HL-60 (cell line): ENCODE measurements around the gene RBM12.

ENCODE experiments used
- CTCF ChIP-seq: IDR thresholded peaks from one replicate; pipeline ENCODE4 v1.5.1; 2011; ENCODE audit warnings: low read length, control low read depth, inconsistent platforms; ENCODE audit not compliant: insufficient read depth
- POLR2AphosphoS5 ChIP-seq: IDR thresholded peaks from 2 replicates; pipeline ENCODE4 v1.6.1; 2012; ENCODE audit warnings: low read depth
- SPI1 ChIP-seq: IDR thresholded peaks from 2 replicates; pipeline ENCODE4 v1.6.1; 2012; ENCODE audit warnings: low read depth, mild to moderate bottlenecking, borderline replicate concordance

DNA sequence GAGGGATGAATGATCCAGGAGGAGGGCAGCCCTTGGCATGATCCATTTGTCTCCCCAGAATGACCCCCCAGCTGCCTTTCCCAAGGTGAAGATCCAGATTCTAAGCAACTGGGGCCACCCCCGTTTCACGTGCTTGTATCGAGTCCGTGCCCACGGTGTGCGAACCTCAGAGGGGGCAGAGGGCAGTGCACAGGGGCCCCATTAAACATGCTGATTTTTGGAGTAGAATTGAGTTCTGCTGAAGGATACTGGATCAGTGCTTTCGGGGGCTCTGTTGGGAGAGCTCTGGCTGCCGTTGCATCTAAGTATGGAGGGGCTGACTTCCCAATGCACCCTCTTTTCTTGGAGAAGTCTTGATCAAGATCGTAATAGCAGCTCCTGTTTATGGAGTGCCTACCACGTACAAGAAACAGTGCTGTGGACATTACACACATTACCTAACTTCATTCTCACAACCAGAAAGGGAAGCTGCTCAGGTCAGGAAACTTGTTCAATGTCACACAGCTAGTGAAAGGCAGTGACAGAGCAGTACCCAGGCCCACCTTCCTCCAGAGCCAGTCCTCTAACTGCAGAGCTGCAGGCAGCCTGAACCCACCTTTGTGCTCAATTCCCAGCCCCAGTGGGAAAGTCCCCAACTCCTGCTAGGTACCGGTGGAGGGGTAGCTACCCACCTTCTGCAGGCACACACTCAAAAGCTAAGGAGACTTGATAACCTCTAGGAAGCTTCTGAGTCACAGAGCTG lies 43.7 kb downstream of the RBM12 start:
- no peak for TF ChIP-seq CTCF
- TF ChIP-seq POLR2AphosphoS5, result no peak
- TF ChIP-seq SPI1, result no peak
